ENCODE measurements around the gene HKDC1.

Gene HKDC1

DNA sequence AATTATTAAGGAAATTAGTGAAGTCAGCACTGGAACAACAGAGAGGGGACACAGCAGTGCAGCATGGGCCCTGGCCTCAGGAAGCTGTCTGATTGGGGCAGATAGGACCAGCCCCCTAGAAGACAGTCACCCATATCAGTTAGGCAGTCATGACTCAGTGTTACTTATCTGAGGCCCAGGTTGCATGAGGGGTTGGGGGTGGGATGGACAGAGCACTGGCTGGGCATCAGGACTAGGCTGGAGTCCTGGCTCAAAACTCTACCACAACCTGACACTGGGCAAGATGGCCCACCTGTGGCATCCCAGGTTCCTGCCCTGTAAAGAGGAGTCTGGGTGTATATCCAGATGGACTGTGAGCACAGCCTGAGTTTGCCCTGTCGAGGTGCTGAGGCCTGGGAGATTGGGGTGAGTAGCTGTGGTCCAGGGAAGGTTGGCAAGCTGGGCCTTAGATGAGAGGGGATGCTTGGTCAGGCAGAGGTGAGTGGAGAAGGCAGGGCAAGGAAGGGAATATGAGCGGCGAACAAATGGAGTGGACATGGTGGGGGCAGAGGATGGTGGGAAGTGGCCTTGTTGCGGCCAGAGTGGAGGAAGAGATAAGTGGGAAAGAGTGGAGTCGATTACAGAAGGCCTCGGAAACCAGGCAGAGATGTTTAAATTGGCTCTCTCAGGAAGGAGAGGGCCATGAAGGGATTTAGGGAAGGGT lies 95.6 kb downstream of the HKDC1 start:
- in situ Hi-C loops (cut with HindIII; ENCODE audit: low sequenced_read_pairs): no loop called here
- TF ChIP-seq, protein P1, sequence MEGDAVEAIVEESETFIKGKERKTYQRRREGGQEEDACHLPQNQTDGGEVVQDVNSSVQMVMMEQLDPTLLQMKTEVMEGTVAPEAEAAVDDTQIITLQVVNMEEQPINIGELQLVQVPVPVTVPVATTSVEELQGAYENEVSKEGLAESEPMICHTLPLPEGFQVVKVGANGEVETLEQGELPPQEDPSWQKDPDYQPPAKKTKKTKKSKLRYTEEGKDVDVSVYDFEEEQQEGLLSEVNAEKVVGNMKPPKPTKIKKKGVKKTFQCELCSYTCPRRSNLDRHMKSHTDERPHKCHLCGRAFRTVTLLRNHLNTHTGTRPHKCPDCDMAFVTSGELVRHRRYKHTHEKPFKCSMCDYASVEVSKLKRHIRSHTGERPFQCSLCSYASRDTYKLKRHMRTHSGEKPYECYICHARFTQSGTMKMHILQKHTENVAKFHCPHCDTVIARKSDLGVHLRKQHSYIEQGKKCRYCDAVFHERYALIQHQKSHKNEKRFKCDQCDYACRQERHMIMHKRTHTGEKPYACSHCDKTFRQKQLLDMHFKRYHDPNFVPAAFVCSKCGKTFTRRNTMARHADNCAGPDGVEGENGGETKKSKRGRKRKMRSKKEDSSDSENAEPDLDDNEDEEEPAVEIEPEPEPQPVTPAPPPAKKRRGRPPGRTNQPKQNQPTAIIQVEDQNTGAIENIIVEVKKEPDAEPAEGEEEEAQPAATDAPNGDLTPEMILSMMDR (IDR thresholded peaks at IDR 0.05; ENCODE audit: low read depth, low read length, missing control alignments): no peak
- no peak overlapping the region for H3K4me3 ChIP-seq (ENCODE audit: low read depth, low read length)
- DNase-seq (ENCODE audit: low read depth): no peak

DNA sequence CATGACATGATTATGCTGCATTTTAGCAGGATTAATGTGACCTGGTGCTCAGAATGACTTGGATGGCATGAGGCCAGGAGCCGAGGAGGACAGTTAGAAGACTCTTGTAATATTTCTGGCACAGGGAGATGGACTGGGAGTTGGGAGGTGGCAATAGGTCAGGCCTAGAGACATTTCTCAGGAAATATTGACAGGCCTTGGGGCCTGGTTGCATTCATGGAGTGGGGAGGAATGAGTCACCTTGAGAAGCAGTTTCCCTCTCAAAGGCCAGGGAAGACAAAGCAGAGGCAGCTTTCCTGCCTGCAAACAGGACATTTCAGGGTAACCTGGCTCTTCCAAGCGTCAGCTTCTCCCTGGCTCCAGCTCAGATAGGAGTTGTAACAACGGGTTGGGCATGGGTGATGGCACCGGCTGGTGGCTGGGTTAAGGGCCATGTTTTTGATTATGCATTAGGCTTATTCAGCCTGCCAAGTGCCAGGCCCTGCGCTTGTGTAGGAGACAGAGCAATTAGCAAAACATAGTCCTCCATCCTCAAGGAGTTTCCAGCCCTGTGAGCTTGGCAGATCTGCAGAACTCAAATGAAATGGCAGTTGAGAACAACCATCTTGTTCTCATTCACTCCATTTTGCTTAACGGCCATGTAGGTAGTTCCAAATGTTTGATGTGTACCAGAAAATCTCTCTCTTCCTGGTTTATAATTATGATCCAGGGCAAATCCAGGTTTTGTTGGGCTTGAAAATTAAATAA lies 96.4 kb downstream of the HKDC1 start:
- no peak for DNase-seq (ENCODE audit: low read depth)
- in situ Hi-C loops (cut with HindIII; ENCODE audit: low sequenced_read_pairs): no loop called here
- H3K4me3 ChIP-seq (ENCODE audit: low read depth, low read length): no peak overlapping the region
- TF ChIP-seq, protein P1 (IDR thresholded peaks at IDR 0.05; ENCODE audit: low read depth, low read length, missing control alignments): no peak
